Raji (cell line): ENCODE results near the gene RAD51B.

Experiments
- POLR2A ChIP-seq: IDR thresholded peaks from 2 replicates; pipeline ENCODE4 v1.6.1; 2011; ENCODE audit warnings: low read depth, low read length, control low read depth; ENCODE audit not compliant: insufficient read depth

RAD51B gene

GRCh38 chr14:68674538-68675232 is 855.1 kb downstream of the RAD51B start:
- TF ChIP-seq POLR2A: no peak

GRCh38 chr14:68675233-68675577 is 855.6 kb downstream of the RAD51B start:
- TF ChIP-seq POLR2A: no peak

- no peak for TF ChIP-seq POLR2A
Measured at GRCh38 chr14:68676511-68676943, 856.9 kb downstream of the RAD51B start.

GRCh38 chr14:68677476-68677875 is 857.9 kb downstream of the RAD51B start:
- no peak for TF ChIP-seq POLR2A

- no peak for TF ChIP-seq POLR2A
Measured at GRCh38 chr14:68677901-68678300, 858.3 kb downstream of the RAD51B start.

- no peak for TF ChIP-seq POLR2A
Measured at GRCh38 chr14:68678471-68678870, 858.9 kb downstream of the RAD51B start.

GRCh38 chr14:68679301-68679700 is 859.7 kb downstream of the RAD51B start:
- no peak for TF ChIP-seq POLR2A

GRCh38 chr14:68679746-68680467 is 860.3 kb downstream of the RAD51B start:
- TF ChIP-seq POLR2A: no peak

GRCh38 chr14:68680541-68681051 is 861.0 kb downstream of the RAD51B start:
- no peak for TF ChIP-seq POLR2A

GRCh38 chr14:68681256-68682011 is 861.9 kb downstream of the RAD51B start:
- TF ChIP-seq POLR2A: no peak

GRCh38 chr14:68682166-68683103 is 862.9 kb downstream of the RAD51B start:
- TF ChIP-seq POLR2A: no peak

- no peak for TF ChIP-seq POLR2A
Measured at GRCh38 chr14:68683326-68683725, 863.7 kb downstream of the RAD51B start.

- no peak for TF ChIP-seq POLR2A
Measured at GRCh38 chr14:68684466-68685418, 865.2 kb downstream of the RAD51B start.
